HepG2 (cell line): ENCODE measurements around the gene CD2. TPM values are rescaled to one million over a fixed set of nuclear protein-coding genes. Genes with fewer than 3 reads are reported as not detected.

Source experiments
- ATAC-seq: fragments of 200-7000 bp; cut with Tn5 transposase; 3 replicates; pipeline ENCODE4 v1.9.1; 2020; ENCODE audit warnings: mild to moderate bottlenecking, moderate library complexity
- BruUV-seq: library from RNA; stranded (reverse); fragments of 400-500 nt; replicated peaks from 2 replicates; lab custom pipeline; 2021; lab: Mats Ljungman, UMichigan
- CTCF ChIA-PET: fragments of 300-600 bp; formaldehyde crosslinking; extraction: SDS; loops from one replicate; lab custom pipeline; 2021; ENCODE audit warnings: low total read pairs, inconsistent platforms, low intra/inter-chr PET ratio; lab: Yijun Ruan, JAX
- POLR2A ChIA-PET: fragments of 350-600 bp; sonication (Branson Sonifier 250); formaldehyde crosslinking; loops from one replicate; lab custom pipeline; 2020; ENCODE audit warnings: antibody characterized with exemption, inconsistent platforms; lab: Yijun Ruan, JAX
- DNase-seq: peaks from one replicate; pipeline ENCODE4 v3.0.0-alpha.2; 2015; ENCODE audit warnings: low spot score
- FAIRE-seq: peaks from 3 replicates; lab custom pipeline; 2011; peaks lifted over from hg19 to GRCh38; lab: Jason Lieb, UNC
- H2AFZ ChIP-seq: one replicate; pipeline ENCODE4 v1.6.1; 2011; ENCODE audit warnings: low read length, inconsistent platforms
- H3K27ac ChIP-seq: fragments of 300-600 bp; 3 replicates; pipeline ENCODE4 v1.8.0; 2011; ENCODE audit warnings: mixed run types, mild to moderate bottlenecking, mixed read lengths, low read length, inconsistent platforms; ENCODE audit not compliant: insufficient read depth; ENCODE audit errors: extremely low read length
- H3K27me3 ChIP-seq, 2 experiments: fragments of 200-600 bp in 1 of 2; 2 replicates in 1 of 2; 3 replicates in 1 of 2; pipeline versions ENCODE4 v1.6.0 to v1.8.0; 2011; ENCODE audit warnings: low read length in 2 of 2, mild to moderate bottlenecking in 2 of 2, moderate library complexity in 2 of 2, inconsistent platforms in 1 of 2; ENCODE audit not compliant: insufficient read depth in 2 of 2, control insufficient read depth in 1 of 2
- H3K36me3 ChIP-seq, 2 experiments: fragments of 200-600 bp in 1 of 2; replicated peaks in 1 of 2; 2 replicates in 1 of 2; 3 replicates in 1 of 2; pipeline versions ENCODE4 v1.5.1 to v1.8.0; 2011; ENCODE audit warnings: low read length in 2 of 2, inconsistent platforms in 1 of 2; ENCODE audit not compliant: insufficient read depth in 2 of 2, control insufficient read depth in 1 of 2
- H3K4me1 ChIP-seq: 2 replicates; pipeline ENCODE4 v1.5.1; 2012; ENCODE audit warnings: low read length, inconsistent platforms; ENCODE audit not compliant: insufficient read depth
- H3K4me2 ChIP-seq: 2 replicates; pipeline ENCODE4 v1.6.0; 2011; ENCODE audit warnings: low read depth, low read length, inconsistent platforms
- H3K4me3 ChIP-seq, 3 experiments: fragments of 200-600 bp in 1 of 3; sonication (generic), shearing (Covaris generic) in 1 of 3; replicated peaks in 1 of 3; 2 replicates each; pipeline ENCODE4 v1.5.1; 2011 to 2016; ENCODE audit warnings: low read length in 3 of 3, inconsistent platforms in 2 of 3, low read depth in 2 of 3, mild to moderate bottlenecking in 2 of 3, control low read depth in 1 of 3, mixed read lengths in 1 of 3; ENCODE audit not compliant: insufficient read depth in 1 of 3
- H3K79me2 ChIP-seq: one replicate; pipeline ENCODE4 v1.6.1; 2011; ENCODE audit warnings: low read length, inconsistent platforms; ENCODE audit not compliant: insufficient read depth
- H3K9ac ChIP-seq: 2 replicates; pipeline ENCODE4 v1.6.0; 2011; ENCODE audit warnings: mild to moderate bottlenecking, low read depth, low read length, inconsistent platforms; ENCODE audit not compliant: insufficient read depth
- H3K9me3 ChIP-seq: 2 replicates; pipeline ENCODE4 v1.5.1; 2012; ENCODE audit warnings: mild to moderate bottlenecking, low read length
- H4K20me1 ChIP-seq: 2 replicates; pipeline ENCODE4 v1.6.0; 2011; ENCODE audit warnings: inconsistent platforms, mild to moderate bottlenecking, low read length, moderate library complexity; ENCODE audit not compliant: insufficient read depth
- BRCA1 ChIP-seq: sonication (generic); formaldehyde crosslinking; IDR thresholded peaks from 2 replicates; pipeline ENCODE4 v1.4.0; 2020; ENCODE audit warnings: missing genetic modification reagents
- NR2F2 ChIP-seq: IDR thresholded peaks from 2 replicates; pipeline ENCODE4 v1.6.1; 2012; ENCODE audit warnings: low read depth, inconsistent platforms, borderline replicate concordance
- PHF8 ChIP-seq: sonication (generic); formaldehyde crosslinking; IDR thresholded peaks from 2 replicates; pipeline ENCODE4 v1.5.0; 2020; ENCODE audit warnings: missing genetic modification reagents
- RAD51 ChIP-seq: fragments of 450-650 bp; IDR thresholded peaks from 2 replicates; pipeline ENCODE4 v1.6.1; 2016; ENCODE audit warnings: borderline replicate concordance
- U2AF2 ChIP-seq: fragments of 200-400 bp; formaldehyde crosslinking; IDR thresholded peaks from 2 replicates; pipeline ENCODE4 v1.6.1; 2017; ENCODE audit warnings: low read depth, mild to moderate bottlenecking, low read length
- ZBTB37 ChIP-seq: sonication (generic); formaldehyde crosslinking; IDR thresholded peaks from 2 replicates; pipeline ENCODE4 v1.4.0; 2020; ENCODE audit warnings: mild to moderate bottlenecking, missing genetic modification reagents
- WGBS: methylation state at CpG from one replicate; pipeline ENCODE4 v1.1.6; 2017; ENCODE audit warnings: low lambda C conversion rate; 5-methylcytosine and 5-hydroxymethylcytosine counted together
- in situ Hi-C: cut with HindIII; loops from 2 replicates; pipeline ENCODE4 v1.10.0; 2017; ENCODE audit warnings: low pct_unique_long_range_greater_than_20kb; ENCODE audit not compliant: extremely low pct_ligation_motif_present
- intact Hi-C: fragments of 100-400 bp; cut with micrococcal nuclease; formaldehyde crosslinking; loops from one replicate; pipeline ENCODE4 v1.10.0; 2022; ENCODE audit not compliant: unreplicated experiment
- polyA plus RNA-seq, 8 experiments: library from polyadenylated mRNA; depleted of rRNA in 3 of 8; stranded (reverse) in 7 of 8; unstranded in 1 of 8; fragments of >200 nt; fragmentation: Illumina TruSeq in 4 of 8; extraction: Trizol in 4 of 8; gene quantifications; 2 replicates each; pipeline versions ENCODE4 v1.2.1 to v1.2.3, GENCODE V29; 2011 to 2016; ENCODE audit warnings: low read depth in 4 of 8, missing spikeins in 1 of 8, mixed read lengths in 1 of 8; ENCODE audit not compliant: insufficient read depth in 1 of 8
- total RNA-seq, 5 experiments: library from RNA; depleted of rRNA; stranded (reverse); fragments of >200 nt; fragmentation: Illumina TruSeq; extraction: Trizol; gene quantifications; 2 replicates each; pipeline ENCODE4 v1.2.3, GENCODE V29; 2016; ENCODE audit warnings: low read depth in 1 of 5
- TF ChIP-seq, protein P1 (sequence below): sonication (generic); formaldehyde crosslinking; IDR thresholded peaks from 2 replicates; pipeline ENCODE4 v1.4.0; 2020; ENCODE audit warnings: missing genetic modification reagents, low read depth, mild to moderate bottlenecking, borderline replicate concordance
- TF ChIP-seq, protein P2 (sequence below): sonication (generic); formaldehyde crosslinking; IDR thresholded peaks from 2 replicates; pipeline ENCODE4 v1.8.0; 2022; ENCODE audit warnings: mild to moderate bottlenecking, missing genetic modification reagents; ENCODE audit not compliant: insufficient replicate concordance

CD2 gene
- total and polyA plus RNA-seq, 2 of the 13 experiments (the other 11 are each of a cell fraction or from before 2014, with no cell fraction given), result not detected

- no peaks in the 10 kb centered on the region for H3K79me2 ChIP-seq
- H3K27ac ChIP-seq, result no peak overlapping the region
- no peak overlapping the region for H2AFZ ChIP-seq
- FAIRE-seq (no peak), ATAC-seq (no peak), DNase-seq (no peak)
- 25% methylated on average over 1 of the region's 1 CpG for WGBS
- peaks cover 0 to 3% of the 10 kb centered on the region in 2 experiments; a peak in 1 of 5 replicates for H3K27me3 ChIP-seq
- no peaks in the 10 kb centered on the region for H3K9me3 ChIP-seq
- in situ Hi-C loops, result no loop called here
- no peaks in the 10 kb centered on the region for H4K20me1 ChIP-seq
- no TSS peak for BruUV-seq
- CTCF ChIA-PET, result no interaction called here
- POLR2A ChIA-PET, result no interaction called here
- H3K9ac ChIP-seq, result no peak overlapping the region
- peaks cover 13% of the 10 kb centered on the region for H3K4me1 ChIP-seq
- intact Hi-C loops, result no loop called here
- no peaks in the 10 kb centered on the region for H3K36me3 ChIP-seq
- no peak overlapping the region for H3K4me2 ChIP-seq
- TF ChIP-seq, protein P1, sequence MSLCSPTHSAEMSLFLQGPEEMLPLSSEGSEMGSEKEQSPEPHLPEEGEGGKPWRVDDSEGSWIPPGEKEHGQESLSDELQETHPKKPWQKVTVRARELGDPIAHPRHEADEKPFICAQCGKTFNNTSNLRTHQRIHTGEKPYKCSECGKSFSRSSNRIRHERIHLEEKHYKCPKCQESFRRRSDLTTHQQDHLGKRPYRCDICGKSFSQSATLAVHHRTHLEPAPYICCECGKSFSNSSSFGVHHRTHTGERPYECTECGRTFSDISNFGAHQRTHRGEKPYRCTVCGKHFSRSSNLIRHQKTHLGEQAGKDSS, result no peak
- TF ChIP-seq U2AF2, result no peak
- TF ChIP-seq RAD51, result no peak
- TF ChIP-seq PHF8 (CRISPR knock-in tag), result no peak
- H3K4me3 ChIP-seq, result no peak overlapping the region
Measured at GRCh38 chr1:116759636-116760035, 5.4 kb downstream of the CD2 start.

- no peak overlapping the region for H3K9ac ChIP-seq
- intact Hi-C loops (no loop called here), in situ Hi-C loops (no loop called here)
- H3K4me2 ChIP-seq, result no peak overlapping the region
- no peak overlapping the region for H3K4me3 ChIP-seq
- no peak overlapping the region for H2AFZ ChIP-seq
- H3K36me3 ChIP-seq, result no peaks in the 10 kb centered on the region
- no peak for FAIRE-seq
- whole genome bisulfite sequencing, result no CpG with 5 or more reads among the region's 3 CpGs
- ATAC-seq, result no peak
- H3K27me3 ChIP-seq, result peaks cover 0 to 2% of the 10 kb centered on the region in 2 experiments; a peak in 1 of 5 replicates
- BruUV-seq, result no TSS peak
- no peaks in the 10 kb centered on the region for H3K79me2 ChIP-seq
- H3K9me3 ChIP-seq, result no peaks in the 10 kb centered on the region
- no peak overlapping the region for H3K27ac ChIP-seq
- TF ChIP-seq ZBTB37 (CRISPR knock-in tag) (no peak), NR2F2 (no peak), BRCA1 (no peak)
- TF ChIP-seq, protein P2, sequence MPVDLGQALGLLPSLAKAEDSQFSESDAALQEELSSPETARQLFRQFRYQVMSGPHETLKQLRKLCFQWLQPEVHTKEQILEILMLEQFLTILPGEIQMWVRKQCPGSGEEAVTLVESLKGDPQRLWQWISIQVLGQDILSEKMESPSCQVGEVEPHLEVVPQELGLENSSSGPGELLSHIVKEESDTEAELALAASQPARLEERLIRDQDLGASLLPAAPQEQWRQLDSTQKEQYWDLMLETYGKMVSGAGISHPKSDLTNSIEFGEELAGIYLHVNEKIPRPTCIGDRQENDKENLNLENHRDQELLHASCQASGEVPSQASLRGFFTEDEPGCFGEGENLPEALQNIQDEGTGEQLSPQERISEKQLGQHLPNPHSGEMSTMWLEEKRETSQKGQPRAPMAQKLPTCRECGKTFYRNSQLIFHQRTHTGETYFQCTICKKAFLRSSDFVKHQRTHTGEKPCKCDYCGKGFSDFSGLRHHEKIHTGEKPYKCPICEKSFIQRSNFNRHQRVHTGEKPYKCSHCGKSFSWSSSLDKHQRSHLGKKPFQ, result no peak
- H4K20me1 ChIP-seq, result no peaks in the 10 kb centered on the region
- ChIA-PET CTCF (no interaction called here), POLR2A (no interaction called here)
- no peak for DNase-seq
- peaks cover 13% of the 10 kb centered on the region for H3K4me1 ChIP-seq
Measured at GRCh38 chr1:116760487-116760886, 6.3 kb downstream of the CD2 start.
